Liver (tissue), 9 donors: ENCODE measurements around the gene NFATC2. TPM values are rescaled to one million over a fixed set of nuclear protein-coding genes. Genes with fewer than 3 reads are reported as not detected.
A peak's percentile ranks its signal among the peaks of the same experiment; 100 is the strongest.

Source experiments
- DNase-seq: peaks from one replicate; pipeline ENCODE4 v3.0.0-alpha.2; 2017; ENCODE audit warnings: low spot score
- H3K27ac ChIP-seq, 2 donors: one replicate each; pipeline ENCODE4 v1.7.0; 2013; ENCODE audit warnings: inconsistent platforms in 2 of 2, low read length in 2 of 2, control low read depth in 1 of 2, low read depth in 1 of 2, mild to moderate bottlenecking in 1 of 2
- H3K27me3 ChIP-seq, 4 donors: one replicate each; pipeline versions ENCODE4 v1.6.1 to v1.7.0; 2013; ENCODE audit warnings: low read length in 3 of 4, inconsistent platforms in 1 of 4, mild to moderate bottlenecking in 1 of 4, moderate library complexity in 1 of 4; ENCODE audit not compliant: control insufficient read depth in 4 of 4, insufficient read depth in 4 of 4
- H3K36me3 ChIP-seq, 4 donors: one replicate each; pipeline versions ENCODE4 v1.6.1 to v1.7.0; 2013; ENCODE audit warnings: low read length in 3 of 4, mild to moderate bottlenecking in 3 of 4, low read depth in 1 of 4, moderate library complexity in 1 of 4; ENCODE audit not compliant: control insufficient read depth in 4 of 4, insufficient read depth in 3 of 4
- H3K4me1 ChIP-seq, 4 donors: one replicate each; pipeline versions ENCODE4 v1.6.1 to v1.7.0; 2013; ENCODE audit warnings: low read length in 3 of 4, mild to moderate bottlenecking in 3 of 4, moderate library complexity in 1 of 4; ENCODE audit not compliant: control insufficient read depth in 4 of 4, insufficient read depth in 4 of 4
- H3K4me3 ChIP-seq, 3 donors: one replicate each; pipeline versions ENCODE4 v1.6.1 to v1.7.0; 2013; ENCODE audit warnings: low read length in 3 of 3, control low read depth in 1 of 3, low read depth in 1 of 3, mild to moderate bottlenecking in 1 of 3
- H3K9ac ChIP-seq, 2 donors: one replicate each; pipeline ENCODE4 v1.7.0; 2013; ENCODE audit warnings: low read length in 2 of 2, mild to moderate bottlenecking in 2 of 2, moderate library complexity in 2 of 2, control low read depth in 1 of 2, low read depth in 1 of 2
- H3K9me3 ChIP-seq, 4 donors: one replicate each; pipeline versions ENCODE4 v1.6.1 to v1.7.0; 2013; ENCODE audit warnings: low read length in 3 of 4; ENCODE audit not compliant: control insufficient read depth in 4 of 4
- EGR1 ChIP-seq, 2 donors: IDR thresholded peaks; 2 replicates each; pipeline ENCODE4 v1.6.1; 2016 to 2018; ENCODE audit warnings: antibody characterized with exemption in 2 of 2, low read depth in 2 of 2
- FOXA1 ChIP-seq: IDR thresholded peaks from 2 replicates; pipeline ENCODE4 v1.6.1; 2016; ENCODE audit warnings: antibody characterized with exemption
- FOXA2 ChIP-seq: IDR thresholded peaks from 2 replicates; pipeline ENCODE4 v1.6.1; 2016; ENCODE audit warnings: antibody characterized with exemption
- GABPA ChIP-seq, 2 donors: IDR thresholded peaks in 1 of 2; conservative IDR thresholded peaks in 1 of 2; 2 replicates each; pipeline ENCODE4 v1.6.1; 2016; ENCODE audit warnings: antibody characterized with exemption in 2 of 2, mild to moderate bottlenecking in 1 of 2, moderate library complexity in 1 of 2
- HNF4A ChIP-seq, 2 donors: conservative IDR thresholded peaks; 2 replicates each; pipeline ENCODE4 v1.6.1; 2016; ENCODE audit warnings: antibody characterized with exemption in 2 of 2, mild to moderate bottlenecking in 2 of 2
- HNF4G ChIP-seq: IDR thresholded peaks from 2 replicates; pipeline ENCODE4 v1.6.1; 2016; ENCODE audit warnings: antibody characterized with exemption
- JUND ChIP-seq, 2 donors: IDR thresholded peaks; 2 replicates each; pipeline ENCODE4 v1.6.1; 2016; ENCODE audit warnings: antibody characterized with exemption in 2 of 2
- NR2F2 ChIP-seq: IDR thresholded peaks from 2 replicates; pipeline ENCODE4 v1.6.1; 2016; ENCODE audit warnings: antibody characterized with exemption
- RAD21 ChIP-seq, 2 donors: IDR thresholded peaks; 2 replicates each; pipeline ENCODE4 v1.6.1; 2016; ENCODE audit warnings: antibody characterized with exemption in 2 of 2, mild to moderate bottlenecking in 2 of 2
- RXRA ChIP-seq, 2 donors: IDR thresholded peaks; 2 replicates each; pipeline ENCODE4 v1.6.1; 2017 to 2018; ENCODE audit warnings: antibody characterized with exemption in 2 of 2, mild to moderate bottlenecking in 1 of 2
- SP1 ChIP-seq: IDR thresholded peaks from 2 replicates; pipeline ENCODE4 v1.6.1; 2018; ENCODE audit warnings: antibody characterized with exemption, mild to moderate bottlenecking
- TAF1 ChIP-seq: conservative IDR thresholded peaks from 2 replicates; pipeline ENCODE4 v1.6.1; 2016; ENCODE audit warnings: antibody characterized with exemption, mild to moderate bottlenecking
- YY1 ChIP-seq: IDR thresholded peaks from 2 replicates; pipeline ENCODE4 v1.6.1; 2016; ENCODE audit warnings: antibody characterized with exemption, mild to moderate bottlenecking
- WGBS: extraction: QIAGEN DNeasy Blood & Tissue Kit; methylation state at CpG from one replicate; pipeline ENCODE4 v1.1.7; 2013; 5-methylcytosine and 5-hydroxymethylcytosine counted together
- polyA plus RNA-seq, 2 donors: library from polyadenylated mRNA; stranded (reverse) in 1 of 2; unstranded in 1 of 2; fragments of 200-250 nt in 1 of 2; fragments of >200 nt in 1 of 2; fragmentation: Nextera tagmentation in 1 of 2; extraction: Ambion mirVana in 1 of 2; gene quantifications; one replicate each; pipeline versions ENCODE4 v1.2.1 to v1.2.3, GENCODE V29; 2013 to 2015
- total RNA-seq, 2 donors: library from RNA; depleted of rRNA; stranded (reverse); fragments of >200 nt; gene quantifications; one replicate each; pipeline ENCODE4 v1.2.3, GENCODE V29; 2014
- TF ChIP-seq, protein P1 (sequence below): fragments of 150-350 bp; IDR thresholded peaks from 2 replicates; pipeline ENCODE4 v1.5.1; 2017; ENCODE audit warnings: improper control_type of control experiment, low read depth, low read length; ENCODE audit not compliant: missing input control
- TF ChIP-seq, protein P2 (sequence below): IDR thresholded peaks from 2 replicates; pipeline ENCODE4 v1.6.1; 2016; ENCODE audit warnings: antibody characterized with exemption
- TF ChIP-seq, protein P3 (sequence below): IDR thresholded peaks from 2 replicates; pipeline ENCODE4 v1.6.1; 2016; ENCODE audit warnings: antibody characterized with exemption
- TF ChIP-seq, protein P4 (sequence below): IDR thresholded peaks from 2 replicates; pipeline ENCODE4 v1.6.1; 2016; ENCODE audit warnings: antibody characterized with exemption
- TF ChIP-seq, protein P5 (sequence below): IDR thresholded peaks from 2 replicates; pipeline ENCODE4 v1.6.1; 2016; ENCODE audit warnings: antibody characterized with exemption, mild to moderate bottlenecking
- donor health status: healthy.
- donor health status: healthy.
- donor health status: healthy.
- donor health status: healthy.
- donor health status: healthy.

NFATC2 gene
- total and polyA plus RNA-seq, 4 donors, result 1.2 to 6.7 (median 2.6) TPM

DNA sequence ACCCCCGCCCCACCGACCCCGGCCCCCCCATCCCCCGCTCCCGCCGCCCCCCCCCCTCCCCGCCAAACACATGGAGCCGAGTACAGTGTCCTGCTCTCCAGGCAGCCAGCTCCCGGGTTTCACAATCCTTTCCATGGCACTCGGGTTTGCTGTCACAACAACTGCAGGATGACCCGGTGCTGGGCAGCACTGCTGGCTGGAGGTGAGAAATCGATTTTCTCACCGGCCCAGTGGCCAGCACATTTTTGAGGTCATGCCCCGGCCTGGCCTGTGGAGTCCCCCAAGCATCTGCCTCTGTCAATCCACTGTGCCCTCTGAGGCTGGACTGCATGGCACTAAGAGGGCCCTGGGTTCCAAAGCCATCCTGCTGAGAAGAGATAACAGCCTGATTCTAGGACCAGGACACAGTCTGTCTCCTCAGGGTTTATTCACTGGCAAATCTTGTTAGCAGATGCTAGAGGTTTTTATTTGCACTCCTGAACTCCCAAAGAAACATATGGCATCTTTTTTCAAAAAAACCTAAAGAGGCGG is 129.5 kb downstream of the NFATC2 start:
- peak overlapping the region; percentile 83 to 91 for H3K27ac ChIP-seq
- TF ChIP-seq GABPA (IDR thresholded peaks at IDR 0.05 in 1 of 2, conservative IDR thresholded peaks at IDR 0.05 in 1 of 2) (no peak), FOXA1 (peak; percentile 24), EGR1 (IDR thresholded peaks at IDR 0.05; ENCODE audit: low read depth in 2 of 2) (peak; percentile 41 to 76), RXRA (IDR thresholded peaks at IDR 0.05) (peak; percentile 94), FOXA2 (peak; percentile 1), SP1 (peak; percentile 66), HNF4G (peak; percentile 24), YY1 (peak; percentile 60), JUND (IDR thresholded peaks at IDR 0.05) (peak; percentile 59 to 72), RAD21 (IDR thresholded peaks at IDR 0.05) (peak; percentile 37 to 54), HNF4A (conservative IDR thresholded peaks at IDR 0.05) (peak; percentile 68 to 77), TAF1 (no peak), NR2F2 (peak; percentile 83)
- TF ChIP-seq, protein P1, sequence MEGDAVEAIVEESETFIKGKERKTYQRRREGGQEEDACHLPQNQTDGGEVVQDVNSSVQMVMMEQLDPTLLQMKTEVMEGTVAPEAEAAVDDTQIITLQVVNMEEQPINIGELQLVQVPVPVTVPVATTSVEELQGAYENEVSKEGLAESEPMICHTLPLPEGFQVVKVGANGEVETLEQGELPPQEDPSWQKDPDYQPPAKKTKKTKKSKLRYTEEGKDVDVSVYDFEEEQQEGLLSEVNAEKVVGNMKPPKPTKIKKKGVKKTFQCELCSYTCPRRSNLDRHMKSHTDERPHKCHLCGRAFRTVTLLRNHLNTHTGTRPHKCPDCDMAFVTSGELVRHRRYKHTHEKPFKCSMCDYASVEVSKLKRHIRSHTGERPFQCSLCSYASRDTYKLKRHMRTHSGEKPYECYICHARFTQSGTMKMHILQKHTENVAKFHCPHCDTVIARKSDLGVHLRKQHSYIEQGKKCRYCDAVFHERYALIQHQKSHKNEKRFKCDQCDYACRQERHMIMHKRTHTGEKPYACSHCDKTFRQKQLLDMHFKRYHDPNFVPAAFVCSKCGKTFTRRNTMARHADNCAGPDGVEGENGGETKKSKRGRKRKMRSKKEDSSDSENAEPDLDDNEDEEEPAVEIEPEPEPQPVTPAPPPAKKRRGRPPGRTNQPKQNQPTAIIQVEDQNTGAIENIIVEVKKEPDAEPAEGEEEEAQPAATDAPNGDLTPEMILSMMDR, result peak; percentile 17
- TF ChIP-seq, protein P2, sequence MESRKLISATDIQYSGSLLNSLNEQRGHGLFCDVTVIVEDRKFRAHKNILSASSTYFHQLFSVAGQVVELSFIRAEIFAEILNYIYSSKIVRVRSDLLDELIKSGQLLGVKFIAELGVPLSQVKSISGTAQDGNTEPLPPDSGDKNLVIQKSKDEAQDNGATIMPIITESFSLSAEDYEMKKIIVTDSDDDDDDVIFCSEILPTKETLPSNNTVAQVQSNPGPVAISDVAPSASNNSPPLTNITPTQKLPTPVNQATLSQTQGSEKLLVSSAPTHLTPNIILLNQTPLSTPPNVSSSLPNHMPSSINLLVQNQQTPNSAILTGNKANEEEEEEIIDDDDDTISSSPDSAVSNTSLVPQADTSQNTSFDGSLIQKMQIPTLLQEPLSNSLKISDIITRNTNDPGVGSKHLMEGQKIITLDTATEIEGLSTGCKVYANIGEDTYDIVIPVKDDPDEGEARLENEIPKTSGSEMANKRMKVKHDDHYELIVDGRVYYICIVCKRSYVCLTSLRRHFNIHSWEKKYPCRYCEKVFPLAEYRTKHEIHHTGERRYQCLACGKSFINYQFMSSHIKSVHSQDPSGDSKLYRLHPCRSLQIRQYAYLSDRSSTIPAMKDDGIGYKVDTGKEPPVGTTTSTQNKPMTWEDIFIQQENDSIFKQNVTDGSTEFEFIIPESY, result peak; percentile 58
- TF ChIP-seq, protein P3, sequence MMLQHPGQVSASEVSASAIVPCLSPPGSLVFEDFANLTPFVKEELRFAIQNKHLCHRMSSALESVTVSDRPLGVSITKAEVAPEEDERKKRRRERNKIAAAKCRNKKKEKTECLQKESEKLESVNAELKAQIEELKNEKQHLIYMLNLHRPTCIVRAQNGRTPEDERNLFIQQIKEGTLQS, result peak; percentile 65
- TF ChIP-seq, protein P4, sequence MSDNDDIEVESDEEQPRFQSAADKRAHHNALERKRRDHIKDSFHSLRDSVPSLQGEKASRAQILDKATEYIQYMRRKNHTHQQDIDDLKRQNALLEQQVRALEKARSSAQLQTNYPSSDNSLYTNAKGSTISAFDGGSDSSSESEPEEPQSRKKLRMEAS, result peak; percentile 90
- TF ChIP-seq, protein P5, sequence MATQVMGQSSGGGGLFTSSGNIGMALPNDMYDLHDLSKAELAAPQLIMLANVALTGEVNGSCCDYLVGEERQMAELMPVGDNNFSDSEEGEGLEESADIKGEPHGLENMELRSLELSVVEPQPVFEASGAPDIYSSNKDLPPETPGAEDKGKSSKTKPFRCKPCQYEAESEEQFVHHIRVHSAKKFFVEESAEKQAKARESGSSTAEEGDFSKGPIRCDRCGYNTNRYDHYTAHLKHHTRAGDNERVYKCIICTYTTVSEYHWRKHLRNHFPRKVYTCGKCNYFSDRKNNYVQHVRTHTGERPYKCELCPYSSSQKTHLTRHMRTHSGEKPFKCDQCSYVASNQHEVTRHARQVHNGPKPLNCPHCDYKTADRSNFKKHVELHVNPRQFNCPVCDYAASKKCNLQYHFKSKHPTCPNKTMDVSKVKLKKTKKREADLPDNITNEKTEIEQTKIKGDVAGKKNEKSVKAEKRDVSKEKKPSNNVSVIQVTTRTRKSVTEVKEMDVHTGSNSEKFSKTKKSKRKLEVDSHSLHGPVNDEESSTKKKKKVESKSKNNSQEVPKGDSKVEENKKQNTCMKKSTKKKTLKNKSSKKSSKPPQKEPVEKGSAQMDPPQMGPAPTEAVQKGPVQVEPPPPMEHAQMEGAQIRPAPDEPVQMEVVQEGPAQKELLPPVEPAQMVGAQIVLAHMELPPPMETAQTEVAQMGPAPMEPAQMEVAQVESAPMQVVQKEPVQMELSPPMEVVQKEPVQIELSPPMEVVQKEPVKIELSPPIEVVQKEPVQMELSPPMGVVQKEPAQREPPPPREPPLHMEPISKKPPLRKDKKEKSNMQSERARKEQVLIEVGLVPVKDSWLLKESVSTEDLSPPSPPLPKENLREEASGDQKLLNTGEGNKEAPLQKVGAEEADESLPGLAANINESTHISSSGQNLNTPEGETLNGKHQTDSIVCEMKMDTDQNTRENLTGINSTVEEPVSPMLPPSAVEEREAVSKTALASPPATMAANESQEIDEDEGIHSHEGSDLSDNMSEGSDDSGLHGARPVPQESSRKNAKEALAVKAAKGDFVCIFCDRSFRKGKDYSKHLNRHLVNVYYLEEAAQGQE, result peak; percentile 54
- H3K4me1 ChIP-seq, result peaks cover 10 to 34% (median 23%) of the 10 kb centered on the region in 4 donors

More for the DNA sequence above, 129.5 kb downstream of the NFATC2 start:
- H3K36me3 ChIP-seq, result peaks cover 0 to 6% (median under 1%) of the 10 kb centered on the region in 4 donors
- H3K9ac ChIP-seq, result no peak overlapping the region
- no peaks in the 10 kb centered on the region for H3K27me3 ChIP-seq
- no peaks in the 10 kb centered on the region for H3K9me3 ChIP-seq
- 31% methylated on average over 15 of the region's 15 CpGs for WGBS
- DNase-seq, result peak; percentile 63
- no peak overlapping the region for H3K4me3 ChIP-seq
